Neural progenitor cell (in vitro differentiated cells): Measurements from ENCODE around the gene MTX3. TPM values are rescaled to one million over a fixed set of nuclear protein-coding genes. Genes with fewer than 3 reads are reported as not detected.

Experiments
- DNase-seq: peaks from one replicate; pipeline ENCODE4 v3.0.0-alpha.2; 2016; ENCODE audit warnings: low spot score
- H2AFZ ChIP-seq: fragments of 200-600 bp; sonication (generic); replicated peaks from 2 replicates; pipeline ENCODE4 v1.6.1; 2016; ENCODE audit warnings: antibody characterized with exemption
- H3F3A ChIP-seq: fragments of 200-600 bp; sonication (generic); 2 replicates; pipeline ENCODE4 v1.6.1; 2016; ENCODE audit warnings: antibody characterized with exemption, low read depth
- H3K27ac ChIP-seq: fragments of 200-600 bp; sonication (generic); 2 replicates; pipeline ENCODE4 v1.5.1; 2016; ENCODE audit warnings: mild to moderate bottlenecking
- H3K27me3 ChIP-seq: fragments of 200-600 bp; sonication (generic); 2 replicates; pipeline ENCODE4 v1.6.1; 2016; ENCODE audit warnings: mild to moderate bottlenecking, moderate library complexity
- H3K36me3 ChIP-seq: fragments of 200-600 bp; sonication (generic); 2 replicates; pipeline ENCODE4 v1.5.1; 2016
- H3K4me1 ChIP-seq: fragments of 200-600 bp; sonication (generic); 2 replicates; pipeline ENCODE4 v1.6.1; 2016; ENCODE audit warnings: mixed run types
- H3K4me2 ChIP-seq: fragments of 200-600 bp; sonication (generic); 2 replicates; pipeline ENCODE4 v1.6.1; 2016
- H3K4me3 ChIP-seq: fragments of 200-600 bp; sonication (generic); 2 replicates; pipeline ENCODE4 v1.5.1; 2016
- H3K79me2 ChIP-seq: fragments of 200-600 bp; sonication (generic); 2 replicates; pipeline ENCODE4 v1.6.1; 2016; ENCODE audit warnings: low read depth
- H3K9ac ChIP-seq: fragments of 200-600 bp; sonication (generic); 2 replicates; pipeline ENCODE4 v1.6.1; 2016
- H3K9me3 ChIP-seq: fragments of 200-600 bp; sonication (generic); 2 replicates; pipeline ENCODE4 v1.5.1; 2016; ENCODE audit warnings: low read depth
- H4K20me1 ChIP-seq: fragments of 200-600 bp; sonication (generic); 2 replicates; pipeline ENCODE4 v1.6.1; 2016; ENCODE audit warnings: low read depth
- H3K27ac Mint-ChIP-seq: 3 replicates; pipeline ENCODE4 v1.8.0; 2021; ENCODE audit warnings: mixed read lengths
- H3K27me3 Mint-ChIP-seq: 2 replicates; pipeline ENCODE4 v1.8.0; 2022; ENCODE audit warnings: low read depth, mild to moderate bottlenecking, inconsistent platforms, moderate library complexity, mixed read lengths; ENCODE audit not compliant: insufficient read depth
- H3K36me3 Mint-ChIP-seq: 3 replicates; pipeline ENCODE4 v1.8.0; 2021; ENCODE audit warnings: mixed read lengths
- H3K4me1 Mint-ChIP-seq: 3 replicates; pipeline ENCODE4 v1.8.0; 2021; ENCODE audit warnings: mixed read lengths
- H3K4me3 Mint-ChIP-seq: 3 replicates; pipeline ENCODE4 v1.8.0; 2021; ENCODE audit warnings: mild to moderate bottlenecking, moderate library complexity, mixed read lengths
- H3K9me3 Mint-ChIP-seq: 3 replicates; pipeline ENCODE4 v1.8.0; 2020; ENCODE audit warnings: mixed read lengths
- EZH2 ChIP-seq: fragments of 200-600 bp; sonication (generic); IDR thresholded peaks from 2 replicates; pipeline ENCODE4 v1.6.1; 2017; ENCODE audit warnings: antibody characterized with exemption, mild to moderate bottlenecking, moderate library complexity
- EZH2phosphoT487 ChIP-seq: fragments of 200-600 bp; sonication (generic); IDR thresholded peaks from 2 replicates; pipeline ENCODE4 v1.6.1; 2017; ENCODE audit warnings: antibody characterized with exemption
- total RNA-seq: library from RNA; depleted of rRNA; stranded (reverse); fragments of >200 nt; gene quantifications from 2 replicates; pipeline ENCODE4 v1.2.3, GENCODE V29; 2015; ENCODE audit warnings: low replicate concordance
- TF ChIP-seq, protein P1 (sequence below): fragments of 200-600 bp; sonication (generic); IDR thresholded peaks from 2 replicates; pipeline ENCODE4 v1.5.1; 2017; ENCODE audit warnings: antibody characterized with exemption, mild to moderate bottlenecking

MTX3 gene
- total RNA-seq, 1 donor from 2014 or later, result 64.0 TPM

DNA sequence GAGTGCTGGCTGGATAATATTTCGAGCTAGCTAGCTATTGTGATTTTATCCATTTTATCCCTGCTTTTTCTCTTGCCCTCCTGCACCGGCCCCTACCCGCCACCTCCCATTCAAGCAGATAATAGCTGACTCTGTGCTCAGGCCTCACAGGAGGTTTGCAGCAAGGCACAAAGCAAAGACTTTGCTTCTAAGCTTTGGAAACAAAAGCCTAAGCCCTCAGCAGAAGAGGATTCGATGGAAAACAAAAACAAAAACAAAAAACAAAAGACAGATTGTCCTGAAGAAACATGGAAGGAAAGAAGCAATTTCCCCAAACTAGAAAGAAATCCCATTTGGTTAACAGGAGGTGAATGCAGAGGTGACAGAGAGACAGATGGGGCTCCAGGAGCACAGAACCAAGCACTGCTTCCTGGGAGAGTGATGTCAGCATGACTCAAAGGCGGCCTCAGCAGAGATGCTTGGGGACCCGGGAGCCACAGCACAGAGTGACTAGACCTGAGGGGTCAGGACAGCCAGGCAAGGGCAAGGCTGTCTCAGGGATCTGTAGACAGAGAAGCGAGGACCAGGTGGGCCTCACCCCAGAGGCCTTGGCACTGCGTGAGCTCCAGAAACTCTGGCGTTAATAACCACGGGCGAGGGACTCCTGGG is 28.4 kb downstream of the MTX3 start:
- no peaks in the 10 kb centered on the region for H3K36me3 ChIP-seq
- H3K27me3 Mint-ChIP-seq, result no peaks in the 10 kb centered on the region
- no peak overlapping the region for H3K9ac ChIP-seq
- no peaks in the 10 kb centered on the region for H3K27me3 ChIP-seq
- peak overlapping the region; percentile 19 for H3K4me3 ChIP-seq
- peaks cover 3% of the 10 kb centered on the region for H3K9me3 Mint-ChIP-seq
- DNase-seq, result peak; percentile 88
- H3K4me3 Mint-ChIP-seq, result no peak overlapping the region
- peaks cover 70% of the 10 kb centered on the region for H3K4me1 ChIP-seq
- H3K27ac ChIP-seq, result peak overlapping the region; percentile 96
- peaks cover 23% of the 10 kb centered on the region for H3K4me1 Mint-ChIP-seq
- no peaks in the 10 kb centered on the region for H3K9me3 ChIP-seq
- no peak for TF ChIP-seq EZH2
- no peaks in the 10 kb centered on the region for H3K36me3 Mint-ChIP-seq
- H4K20me1 ChIP-seq, result no peaks in the 10 kb centered on the region
- H3K79me2 ChIP-seq, result no peaks in the 10 kb centered on the region
- no peak overlapping the region for H2AFZ ChIP-seq
- H3F3A ChIP-seq, result peaks cover 55% of the 10 kb centered on the region
- H3K4me2 ChIP-seq, result peak overlapping the region; percentile 73
- H3K27ac Mint-ChIP-seq, result peak overlapping the region; percentile 69

DNA sequence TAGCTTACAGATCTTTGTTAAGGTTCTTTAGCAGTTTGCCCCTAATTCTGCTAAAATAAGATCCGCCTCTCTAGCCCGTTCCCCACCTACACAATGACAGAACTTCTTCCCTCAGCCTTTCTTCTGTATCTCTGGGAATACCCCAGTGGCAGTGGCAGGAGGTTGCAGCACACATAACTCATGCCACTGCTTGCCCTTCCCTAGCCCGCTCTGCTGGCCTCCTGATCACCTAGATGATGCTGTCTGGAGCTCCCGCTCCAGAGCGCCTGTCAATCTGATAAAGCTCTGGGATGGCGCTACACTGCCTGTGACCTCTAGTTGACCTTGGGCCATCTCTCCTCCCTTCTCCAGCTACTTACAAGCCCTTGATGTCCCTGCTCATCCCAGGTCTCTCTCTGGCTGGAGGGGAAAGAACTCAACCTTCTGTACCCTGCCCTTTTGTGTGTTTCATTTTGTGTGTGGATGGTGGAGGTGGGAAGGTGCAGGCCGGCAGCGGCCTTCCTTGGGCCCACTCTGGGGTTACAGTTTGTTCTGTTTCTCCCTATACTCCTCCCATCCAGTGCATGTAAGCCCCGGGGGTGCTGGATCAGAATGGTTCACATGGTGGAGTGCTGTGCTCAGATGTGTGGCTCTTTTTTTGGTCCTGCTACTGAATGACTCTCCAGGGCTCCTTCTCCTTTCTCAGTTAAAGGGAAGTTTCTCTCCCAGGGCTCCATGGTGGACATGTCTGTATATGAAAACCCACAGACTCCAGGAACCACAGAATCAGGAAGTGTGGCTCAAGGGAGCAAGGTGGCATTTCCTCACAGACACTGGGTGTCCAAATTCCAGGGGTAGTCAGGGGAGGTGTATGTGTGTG is 29.1 kb downstream of the MTX3 start:
- peaks cover 3% of the 10 kb centered on the region for H3K9me3 Mint-ChIP-seq
- H2AFZ ChIP-seq, result no peak overlapping the region
- H3K27me3 Mint-ChIP-seq, result no peaks in the 10 kb centered on the region

DNA sequence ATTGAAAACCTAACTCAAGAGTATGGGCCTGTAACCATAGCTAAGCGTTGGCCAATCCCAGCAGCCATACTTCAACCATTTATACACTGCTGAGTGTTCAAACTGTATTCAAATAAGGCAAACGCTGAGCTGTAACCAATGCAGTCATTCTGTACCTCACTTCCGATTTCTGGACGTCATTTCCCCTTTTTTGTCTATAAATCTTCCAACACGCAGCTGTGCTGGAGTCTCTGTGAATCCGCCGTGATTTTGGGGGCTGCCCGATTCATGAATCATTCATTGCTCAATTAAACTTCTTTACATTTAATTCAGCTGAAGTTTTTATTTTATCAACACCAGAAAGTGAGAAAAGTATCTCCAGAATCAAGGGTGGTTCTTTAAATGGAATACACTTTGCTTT is 31.7 kb downstream of the MTX3 start:
- H3K4me3 Mint-ChIP-seq, result no peak overlapping the region
- H3K4me2 ChIP-seq, result no peak overlapping the region
- no peaks in the 10 kb centered on the region for H3K27me3 Mint-ChIP-seq
- H3K9me3 Mint-ChIP-seq, result peaks cover 3% of the 10 kb centered on the region
- H3K36me3 Mint-ChIP-seq, result no peaks in the 10 kb centered on the region
- peaks cover 62% of the 10 kb centered on the region for H3F3A ChIP-seq
- no peak for DNase-seq
- peaks cover 34% of the 10 kb centered on the region for H3K4me1 Mint-ChIP-seq
- H3K27me3 ChIP-seq, result no peaks in the 10 kb centered on the region
- TF ChIP-seq, protein P1, sequence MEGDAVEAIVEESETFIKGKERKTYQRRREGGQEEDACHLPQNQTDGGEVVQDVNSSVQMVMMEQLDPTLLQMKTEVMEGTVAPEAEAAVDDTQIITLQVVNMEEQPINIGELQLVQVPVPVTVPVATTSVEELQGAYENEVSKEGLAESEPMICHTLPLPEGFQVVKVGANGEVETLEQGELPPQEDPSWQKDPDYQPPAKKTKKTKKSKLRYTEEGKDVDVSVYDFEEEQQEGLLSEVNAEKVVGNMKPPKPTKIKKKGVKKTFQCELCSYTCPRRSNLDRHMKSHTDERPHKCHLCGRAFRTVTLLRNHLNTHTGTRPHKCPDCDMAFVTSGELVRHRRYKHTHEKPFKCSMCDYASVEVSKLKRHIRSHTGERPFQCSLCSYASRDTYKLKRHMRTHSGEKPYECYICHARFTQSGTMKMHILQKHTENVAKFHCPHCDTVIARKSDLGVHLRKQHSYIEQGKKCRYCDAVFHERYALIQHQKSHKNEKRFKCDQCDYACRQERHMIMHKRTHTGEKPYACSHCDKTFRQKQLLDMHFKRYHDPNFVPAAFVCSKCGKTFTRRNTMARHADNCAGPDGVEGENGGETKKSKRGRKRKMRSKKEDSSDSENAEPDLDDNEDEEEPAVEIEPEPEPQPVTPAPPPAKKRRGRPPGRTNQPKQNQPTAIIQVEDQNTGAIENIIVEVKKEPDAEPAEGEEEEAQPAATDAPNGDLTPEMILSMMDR, result no peak
- no peak for TF ChIP-seq EZH2
- no peak for TF ChIP-seq EZH2phosphoT487
- H3K4me1 ChIP-seq, result peaks cover 69% of the 10 kb centered on the region
- H3K9ac ChIP-seq, result no peak overlapping the region
- H2AFZ ChIP-seq, result no peak overlapping the region
- H3K4me3 ChIP-seq, result no peak overlapping the region
- no peaks in the 10 kb centered on the region for H3K79me2 ChIP-seq
- no peaks in the 10 kb centered on the region for H4K20me1 ChIP-seq
- no peak overlapping the region for H3K27ac Mint-ChIP-seq
- H3K9me3 ChIP-seq, result no peaks in the 10 kb centered on the region
- H3K36me3 ChIP-seq, result no peaks in the 10 kb centered on the region
- no peak overlapping the region for H3K27ac ChIP-seq

More for the DNA sequence above, 29.1 kb downstream of the MTX3 start:
- Histone ChIP-seq H3K27me3 (no peaks in the 10 kb centered on the region), H3K79me2 (no peaks in the 10 kb centered on the region), H3K9me3 (no peaks in the 10 kb centered on the region), H3K36me3 (no peaks in the 10 kb centered on the region), H3K9ac (no peak overlapping the region), H3F3A (peaks cover 55% of the 10 kb centered on the region), H3K4me3 (peak overlapping the region; percentile 19), H4K20me1 (no peaks in the 10 kb centered on the region), H3K4me1 (peaks cover 63% of the 10 kb centered on the region), H3K4me2 (peak overlapping the region; percentile 73), H3K27ac (peak overlapping the region; percentile 96)
- DNase-seq, result peak; percentile 24
- TF ChIP-seq EZH2phosphoT487 (no peak), EZH2 (no peak)
- TF ChIP-seq, protein P1, result no peak
- Mint-ChIP-seq H3K27ac (peak overlapping the region; percentile 69), H3K4me3 (no peak overlapping the region), H3K4me1 (peaks cover 23% of the 10 kb centered on the region), H3K36me3 (no peaks in the 10 kb centered on the region)
